Measurements from ENCODE around the gene PRDM12.

Gene PRDM12

DNA sequence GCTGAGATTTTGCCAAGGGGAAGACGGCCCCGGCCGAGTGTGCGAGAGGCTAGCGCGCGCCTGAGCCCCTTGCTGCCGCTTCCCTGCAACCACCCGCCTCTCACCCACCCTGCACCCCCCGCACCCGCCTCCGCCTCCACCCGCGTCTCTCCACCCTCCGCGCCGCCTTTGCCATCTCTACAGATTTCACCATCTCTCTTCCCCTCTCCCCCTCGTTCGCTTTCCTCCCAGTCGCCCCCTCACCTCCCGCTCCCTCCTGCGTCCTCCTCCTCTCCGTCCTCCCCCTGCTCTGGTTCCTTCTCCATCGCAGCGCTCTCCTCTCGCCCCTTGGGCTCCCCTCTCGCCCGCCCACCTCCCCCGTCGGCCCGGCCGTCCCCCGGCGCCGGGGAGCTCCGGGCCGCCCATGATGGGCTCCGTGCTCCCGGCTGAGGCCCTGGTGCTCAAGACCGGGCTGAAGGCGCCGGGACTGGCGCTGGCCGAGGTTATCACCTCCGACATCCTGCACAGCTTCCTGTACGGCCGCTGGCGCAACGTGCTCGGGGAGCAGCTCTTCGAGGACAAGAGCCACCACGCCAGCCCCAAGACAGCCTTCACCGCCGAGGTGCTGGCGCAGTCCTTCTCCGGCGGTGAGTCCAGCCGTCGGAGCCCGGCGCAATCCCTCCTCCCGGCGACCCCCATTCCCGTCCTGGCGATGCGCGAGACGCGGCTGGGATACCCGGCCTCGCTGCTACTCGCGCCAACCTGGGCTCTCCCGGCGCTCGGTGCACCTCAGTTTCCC, at the start of gene PRDM12:
PRDM12 (plus strand) TSS at position 344 of the 778 bp plus-strand sequence; CDS start at position 404, 60 bp downstream.
- no peak within 1 kb of the TSS for H3K9ac ChIP-seq (ENCODE audit: low read depth in 1 of 2, low read length in 2 of 2)
- no peaks in the 10 kb centered on the region for H3K36me3 ChIP-seq (ENCODE audit: control insufficient read depth in 1 of 2, insufficient read depth in 2 of 2, low read length in 2 of 2)
- H3K4me1 ChIP-seq (ENCODE audit: control insufficient read depth in 1 of 2, insufficient read depth in 2 of 2, low read length in 2 of 2): peaks cover 0 to 4% of the 10 kb centered on the region in 2 donors
- no peaks in the 10 kb centered on the region for H3K9me3 ChIP-seq (ENCODE audit: control insufficient read depth in 1 of 2, low read length in 2 of 2)
- no peak within 1 kb of the TSS for H3K4me3 ChIP-seq (ENCODE audit: low read depth in 1 of 2, low read length in 2 of 2)
- no peak within 1 kb of the TSS for H3K27ac ChIP-seq (ENCODE audit: low read depth, low read length)
- H3K27me3 ChIP-seq (ENCODE audit: control insufficient read depth in 1 of 2, insufficient read depth in 2 of 2, low read length in 2 of 2): peaks cover 66 to 87% of the 10 kb centered on the region in 2 donors

DNA sequence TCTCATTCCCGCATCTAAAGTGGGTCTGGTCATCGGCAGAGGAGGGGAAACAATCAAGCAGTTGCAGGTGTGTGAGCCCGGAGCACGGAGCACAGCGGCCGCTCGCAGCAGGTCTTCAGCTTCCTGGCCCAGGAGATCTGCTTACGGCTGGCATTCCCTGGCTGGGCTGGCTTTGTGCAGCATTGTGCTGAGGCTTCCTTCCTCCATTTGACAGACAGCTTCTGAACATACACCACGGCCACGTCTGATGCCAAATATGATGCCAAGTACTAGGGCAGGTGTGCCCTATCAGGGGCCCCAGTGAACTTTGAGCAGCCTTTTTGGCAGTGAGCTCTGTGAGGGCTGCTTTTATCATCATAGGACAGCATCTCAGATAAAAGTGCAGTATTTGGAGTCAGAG, 47.9 kb upstream of the PRDM12 start:
- Histone ChIP-seq H3K36me3 (ENCODE audit: control insufficient read depth in 1 of 2, insufficient read depth in 2 of 2, low read length in 2 of 2) (peaks cover 71 to 97% of the 10 kb centered on the region in 2 donors), H3K27ac (ENCODE audit: low read depth, low read length) (no peak overlapping the region), H3K9ac (ENCODE audit: low read depth in 1 of 2, low read length in 2 of 2) (no peak overlapping the region), H3K4me3 (ENCODE audit: low read depth in 1 of 2, low read length in 2 of 2) (no peak overlapping the region), H3K4me1 (ENCODE audit: control insufficient read depth in 1 of 2, insufficient read depth in 2 of 2, low read length in 2 of 2) (peaks cover 0 to 10% of the 10 kb centered on the region in 2 donors), H3K27me3 (ENCODE audit: control insufficient read depth in 1 of 2, insufficient read depth in 2 of 2, low read length in 2 of 2) (no peaks in the 10 kb centered on the region), H3K9me3 (ENCODE audit: control insufficient read depth in 1 of 2, low read length in 2 of 2) (no peaks in the 10 kb centered on the region)

DNA sequence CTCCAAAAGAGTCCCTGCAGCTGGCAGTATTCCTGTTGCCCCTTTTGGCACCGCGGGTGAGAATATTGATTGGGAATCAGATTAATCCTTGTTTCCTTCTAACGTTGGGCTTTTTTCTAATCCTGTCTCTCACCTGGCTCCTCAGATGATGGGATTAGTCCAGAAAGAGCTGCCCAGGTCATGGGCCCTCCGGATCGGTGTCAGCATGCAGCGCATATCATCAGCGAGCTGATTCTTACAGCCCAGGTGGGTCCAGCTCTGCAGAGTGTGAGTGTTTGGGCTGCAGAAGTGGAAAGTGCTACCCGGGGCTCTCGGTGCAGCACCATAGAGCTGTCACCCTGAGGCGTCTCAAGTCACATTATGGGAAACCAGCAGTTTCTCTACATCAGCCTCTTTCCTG, 40.9 kb upstream of the PRDM12 start:
- Histone ChIP-seq H3K4me3 (ENCODE audit: low read depth in 1 of 2, low read length in 2 of 2) (no peak overlapping the region), H3K27me3 (ENCODE audit: control insufficient read depth in 1 of 2, insufficient read depth in 2 of 2, low read length in 2 of 2) (no peaks in the 10 kb centered on the region), H3K9me3 (ENCODE audit: control insufficient read depth in 1 of 2, low read length in 2 of 2) (no peaks in the 10 kb centered on the region), H3K27ac (ENCODE audit: low read depth, low read length) (no peak overlapping the region), H3K9ac (ENCODE audit: low read depth in 1 of 2, low read length in 2 of 2) (no peak overlapping the region), H3K4me1 (ENCODE audit: control insufficient read depth in 1 of 2, insufficient read depth in 2 of 2, low read length in 2 of 2) (no peaks in the 10 kb centered on the region), H3K36me3 (ENCODE audit: control insufficient read depth in 1 of 2, insufficient read depth in 2 of 2, low read length in 2 of 2) (peaks cover 60 to 87% of the 10 kb centered on the region in 2 donors)

DNA sequence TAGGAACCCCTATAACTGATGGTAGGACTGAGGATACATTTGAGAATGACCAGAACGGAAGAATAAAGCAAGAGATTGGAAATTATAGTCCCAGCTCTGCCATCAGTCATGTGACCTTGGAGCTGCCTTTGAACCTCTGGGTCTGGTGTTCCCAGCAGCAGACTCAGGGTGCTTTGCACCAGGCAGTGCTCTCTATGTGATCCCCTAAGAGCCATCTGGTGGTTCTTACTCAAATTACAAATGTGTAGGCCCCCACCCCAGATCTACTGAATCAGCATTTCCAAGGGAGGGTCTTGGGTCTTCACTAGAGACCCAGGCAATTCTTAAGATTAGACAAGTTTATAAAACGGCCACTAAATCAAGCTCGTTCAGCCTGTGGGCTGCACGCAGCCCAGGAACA, 40.2 kb upstream of the PRDM12 start:
- H3K9ac ChIP-seq (ENCODE audit: low read depth in 1 of 2, low read length in 2 of 2): no peak overlapping the region
- H3K27ac ChIP-seq (ENCODE audit: low read depth, low read length): no peak overlapping the region
- H3K27me3 ChIP-seq (ENCODE audit: control insufficient read depth in 1 of 2, insufficient read depth in 2 of 2, low read length in 2 of 2): no peaks in the 10 kb centered on the region
- H3K4me3 ChIP-seq (ENCODE audit: low read depth in 1 of 2, low read length in 2 of 2): no peak overlapping the region
- H3K9me3 ChIP-seq (ENCODE audit: control insufficient read depth in 1 of 2, low read length in 2 of 2): no peaks in the 10 kb centered on the region
- H3K4me1 ChIP-seq (ENCODE audit: control insufficient read depth in 1 of 2, insufficient read depth in 2 of 2, low read length in 2 of 2): no peaks in the 10 kb centered on the region
- H3K36me3 ChIP-seq (ENCODE audit: control insufficient read depth in 1 of 2, insufficient read depth in 2 of 2, low read length in 2 of 2): peaks cover 55 to 80% of the 10 kb centered on the region in 2 donors

DNA sequence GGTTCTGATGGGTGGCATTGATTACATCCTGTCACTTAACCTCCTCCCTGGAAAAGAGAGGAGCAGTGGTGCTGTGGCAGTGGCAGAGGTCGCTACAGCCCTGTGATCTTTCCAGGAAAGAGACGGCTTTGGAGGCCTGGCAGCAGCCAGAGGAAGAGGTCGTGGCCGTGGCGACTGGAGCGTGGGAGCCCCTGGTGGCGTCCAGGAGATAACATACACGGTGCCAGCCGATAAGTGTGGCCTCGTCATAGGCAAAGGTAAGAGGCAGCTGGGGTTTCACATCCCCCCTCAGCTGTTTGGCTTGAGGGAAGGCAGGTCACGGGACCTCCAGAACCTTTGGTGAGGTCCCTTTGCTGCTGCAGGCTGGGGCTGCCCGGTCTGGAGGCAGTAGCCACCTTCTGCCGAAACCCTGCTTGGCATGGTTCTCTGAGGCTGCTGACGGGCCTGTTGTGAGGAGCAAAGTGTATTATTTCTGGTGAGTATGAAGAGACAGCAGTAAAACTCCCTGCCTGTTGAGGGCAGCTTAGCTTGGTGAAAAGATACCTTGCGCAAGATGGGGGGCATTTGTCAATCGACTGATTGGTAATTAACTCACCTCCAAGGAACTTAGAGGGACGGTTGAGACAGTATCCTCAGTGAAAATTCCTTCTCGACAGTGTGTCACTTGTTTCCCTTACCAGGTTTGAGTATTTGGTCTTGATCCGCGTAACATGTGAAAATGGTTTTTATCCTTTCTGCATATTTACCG, 38.0 kb upstream of the PRDM12 start:
- H3K9ac ChIP-seq (ENCODE audit: low read depth in 1 of 2, low read length in 2 of 2): no peak overlapping the region
- no peaks in the 10 kb centered on the region for H3K4me1 ChIP-seq (ENCODE audit: control insufficient read depth in 1 of 2, insufficient read depth in 2 of 2, low read length in 2 of 2)
- no peak overlapping the region for H3K27ac ChIP-seq (ENCODE audit: low read depth, low read length)
- H3K4me3 ChIP-seq (ENCODE audit: low read depth in 1 of 2, low read length in 2 of 2): no peak overlapping the region
- peaks cover 45 to 79% of the 10 kb centered on the region in 2 donors for H3K36me3 ChIP-seq (ENCODE audit: control insufficient read depth in 1 of 2, insufficient read depth in 2 of 2, low read length in 2 of 2)
- H3K9me3 ChIP-seq (ENCODE audit: control insufficient read depth in 1 of 2, low read length in 2 of 2): no peaks in the 10 kb centered on the region
- H3K27me3 ChIP-seq (ENCODE audit: control insufficient read depth in 1 of 2, insufficient read depth in 2 of 2, low read length in 2 of 2): no peaks in the 10 kb centered on the region

DNA sequence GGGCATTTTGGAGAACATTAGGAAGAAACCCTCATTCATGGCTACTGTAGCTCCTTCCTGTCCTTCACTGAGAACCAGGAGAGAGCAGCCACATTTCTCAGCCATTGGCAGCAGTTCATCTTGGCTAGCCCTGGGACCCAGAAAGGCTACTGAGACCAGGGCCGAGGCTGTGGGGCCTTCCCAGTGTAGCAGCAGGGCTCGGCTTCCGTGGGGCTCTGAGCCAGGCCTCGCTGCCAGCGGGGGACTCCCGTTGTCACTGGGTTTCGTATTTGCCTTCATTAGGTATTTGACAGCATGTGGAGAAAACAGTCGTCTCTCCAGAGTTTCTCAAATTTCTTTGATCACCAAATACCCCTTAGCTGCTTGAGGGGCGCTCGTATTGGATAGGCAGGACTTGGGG, 37.3 kb upstream of the PRDM12 start:
- H3K9me3 ChIP-seq (ENCODE audit: control insufficient read depth in 1 of 2, low read length in 2 of 2): no peaks in the 10 kb centered on the region
- H3K36me3 ChIP-seq (ENCODE audit: control insufficient read depth in 1 of 2, insufficient read depth in 2 of 2, low read length in 2 of 2): peaks cover 51 to 84% of the 10 kb centered on the region in 2 donors
- H3K27ac ChIP-seq (ENCODE audit: low read depth, low read length): no peak overlapping the region
- H3K27me3 ChIP-seq (ENCODE audit: control insufficient read depth in 1 of 2, insufficient read depth in 2 of 2, low read length in 2 of 2): no peaks in the 10 kb centered on the region
- H3K4me3 ChIP-seq (ENCODE audit: low read depth in 1 of 2, low read length in 2 of 2): no peak overlapping the region
- no peaks in the 10 kb centered on the region for H3K4me1 ChIP-seq (ENCODE audit: control insufficient read depth in 1 of 2, insufficient read depth in 2 of 2, low read length in 2 of 2)
- H3K9ac ChIP-seq (ENCODE audit: low read depth in 1 of 2, low read length in 2 of 2): no peak overlapping the region

DNA sequence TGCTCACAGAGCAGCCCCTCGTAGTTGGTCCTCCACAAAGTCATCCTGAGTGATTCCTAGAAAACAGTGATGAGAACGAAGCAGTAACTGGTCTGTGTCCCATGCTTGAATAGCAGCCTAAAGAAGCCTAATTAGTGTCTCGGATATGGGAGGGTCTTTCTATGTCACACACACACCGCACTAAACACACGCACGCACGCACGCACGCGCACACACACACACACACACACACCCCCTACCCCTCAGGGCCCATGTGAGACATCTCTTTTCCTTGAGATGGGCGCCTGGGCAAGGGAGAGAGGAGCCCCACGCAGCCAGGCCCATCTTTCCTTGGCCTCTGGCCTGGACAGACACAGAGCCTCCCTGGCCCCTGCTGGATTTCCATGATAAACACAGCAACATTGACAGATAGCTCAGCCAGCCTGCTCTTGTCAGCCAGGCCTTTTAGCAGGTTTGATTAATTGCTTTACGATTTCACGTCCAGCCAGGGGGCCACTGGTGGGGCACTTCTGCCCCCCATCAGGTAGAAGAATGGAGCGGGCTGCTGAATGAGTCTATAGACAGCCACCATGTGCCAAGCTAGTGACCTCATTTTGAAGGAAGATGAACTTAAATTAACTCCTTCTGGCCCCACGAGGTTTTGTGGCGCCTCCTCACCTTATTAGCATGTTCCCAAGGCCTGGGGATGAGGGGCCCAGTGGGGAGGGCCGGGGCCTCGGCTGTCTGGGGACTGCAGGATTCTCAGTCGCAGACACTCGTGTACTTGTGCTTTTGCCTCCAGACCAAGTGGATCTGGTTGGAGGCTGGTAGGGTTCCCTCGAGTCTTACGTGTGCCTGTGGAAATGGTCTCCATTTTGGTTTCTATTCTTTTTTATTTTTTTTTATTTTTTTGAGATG, 36.2 kb upstream of the PRDM12 start:
- Histone ChIP-seq H3K4me3 (ENCODE audit: low read depth in 1 of 2, low read length in 2 of 2) (no peak overlapping the region), H3K27me3 (ENCODE audit: control insufficient read depth in 1 of 2, insufficient read depth in 2 of 2, low read length in 2 of 2) (no peaks in the 10 kb centered on the region), H3K4me1 (ENCODE audit: control insufficient read depth in 1 of 2, insufficient read depth in 2 of 2, low read length in 2 of 2) (no peaks in the 10 kb centered on the region), H3K9ac (ENCODE audit: low read depth in 1 of 2, low read length in 2 of 2) (no peak overlapping the region), H3K27ac (ENCODE audit: low read depth, low read length) (no peak overlapping the region), H3K36me3 (ENCODE audit: control insufficient read depth in 1 of 2, insufficient read depth in 2 of 2, low read length in 2 of 2) (peaks cover 56 to 92% of the 10 kb centered on the region in 2 donors), H3K9me3 (ENCODE audit: control insufficient read depth in 1 of 2, low read length in 2 of 2) (no peaks in the 10 kb centered on the region)

DNA sequence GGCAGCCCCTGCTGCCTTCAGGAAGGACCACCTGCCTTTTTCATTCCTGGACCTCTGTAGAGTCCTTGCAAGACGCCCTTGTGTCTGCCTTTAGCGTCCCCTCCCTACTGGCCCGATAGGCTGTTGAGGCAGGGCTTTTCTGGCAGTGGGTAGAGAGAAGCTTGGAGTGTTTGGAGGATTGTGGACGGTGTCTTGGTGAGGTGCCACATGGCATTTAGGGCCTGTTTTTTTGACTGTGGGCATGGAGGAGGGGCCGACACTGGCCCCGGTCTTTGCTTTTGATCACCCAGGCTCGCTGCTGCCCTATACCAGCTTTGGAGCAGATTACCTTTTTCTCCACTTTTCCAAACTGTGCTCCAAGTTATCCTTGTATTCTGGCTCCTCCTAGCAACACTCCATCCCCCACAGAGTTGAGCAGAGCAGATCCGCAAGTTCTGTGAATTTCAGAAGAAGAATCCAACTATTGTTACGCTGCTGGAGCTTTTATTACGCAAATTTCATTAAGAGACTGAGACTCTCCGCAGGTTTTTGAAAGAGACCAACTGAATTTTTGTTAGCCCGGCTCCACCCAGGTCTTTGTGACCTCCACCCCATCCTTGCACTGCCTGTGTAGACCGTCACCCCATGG, 34.8 kb upstream of the PRDM12 start:
- Histone ChIP-seq H3K27me3 (ENCODE audit: control insufficient read depth in 1 of 2, insufficient read depth in 2 of 2, low read length in 2 of 2) (no peaks in the 10 kb centered on the region), H3K9me3 (ENCODE audit: control insufficient read depth in 1 of 2, low read length in 2 of 2) (no peaks in the 10 kb centered on the region), H3K36me3 (ENCODE audit: control insufficient read depth in 1 of 2, insufficient read depth in 2 of 2, low read length in 2 of 2) (peaks cover 47 to 91% of the 10 kb centered on the region in 2 donors), H3K4me1 (ENCODE audit: control insufficient read depth in 1 of 2, insufficient read depth in 2 of 2, low read length in 2 of 2) (no peaks in the 10 kb centered on the region), H3K9ac (ENCODE audit: low read depth in 1 of 2, low read length in 2 of 2) (no peak overlapping the region), H3K27ac (ENCODE audit: low read depth, low read length) (no peak overlapping the region), H3K4me3 (ENCODE audit: low read depth in 1 of 2, low read length in 2 of 2) (no peak overlapping the region)

DNA sequence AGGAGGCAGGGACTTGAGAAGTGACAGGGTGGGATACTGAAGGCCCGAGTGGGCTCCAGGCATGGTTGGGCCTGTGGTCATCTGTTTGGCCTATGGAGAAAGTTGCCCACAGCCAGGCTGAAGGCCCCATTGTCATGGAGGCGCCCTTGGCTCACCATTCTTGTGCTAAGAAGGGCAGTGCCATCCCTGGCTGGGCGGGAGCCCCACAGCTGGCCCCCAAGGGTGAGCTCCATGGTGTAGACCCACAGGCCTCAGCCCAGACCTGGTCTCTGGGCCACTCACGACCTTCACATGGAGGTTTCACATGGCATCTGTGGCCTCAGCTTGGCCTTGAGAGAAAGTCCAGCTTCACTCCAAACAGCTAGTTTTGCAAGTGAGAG, 34.3 kb upstream of the PRDM12 start:
- H3K27me3 ChIP-seq (ENCODE audit: control insufficient read depth in 1 of 2, insufficient read depth in 2 of 2, low read length in 2 of 2): no peaks in the 10 kb centered on the region
- no peak overlapping the region for H3K27ac ChIP-seq (ENCODE audit: low read depth, low read length)
- H3K4me3 ChIP-seq (ENCODE audit: low read depth in 1 of 2, low read length in 2 of 2): no peak overlapping the region
- no peaks in the 10 kb centered on the region for H3K4me1 ChIP-seq (ENCODE audit: control insufficient read depth in 1 of 2, insufficient read depth in 2 of 2, low read length in 2 of 2)
- no peak overlapping the region for H3K9ac ChIP-seq (ENCODE audit: low read depth in 1 of 2, low read length in 2 of 2)
- H3K9me3 ChIP-seq (ENCODE audit: control insufficient read depth in 1 of 2, low read length in 2 of 2): no peaks in the 10 kb centered on the region
- peaks cover 50 to 91% of the 10 kb centered on the region in 2 donors for H3K36me3 ChIP-seq (ENCODE audit: control insufficient read depth in 1 of 2, insufficient read depth in 2 of 2, low read length in 2 of 2)
